ENCODE results near the gene CISH.

GRCh38 chr3:50567386-50568167, 44.0 kb downstream of the CISH start, which contains the start of gene C3orf18:
- TF ChIP-seq SMARCC2 (IDR thresholded peaks at IDR 0.05; ENCODE audit: low read depth) (no peak), EP300 (IDR thresholded peaks at IDR 0.05; ENCODE audit: low read length) (no peak), SRSF9 (IDR thresholded peaks at IDR 0.05; ENCODE audit: borderline replicate concordance, low read depth, low read length) (no peak), TBL1XR1 (IDR thresholded peaks at IDR 0.05; ENCODE audit: low read length in 2 of 2) (no peak), CREBBP (IDR thresholded peaks at IDR 0.05; ENCODE audit: low read depth, low read length) (no peak)
- TF ChIP-seq, protein P1, sequence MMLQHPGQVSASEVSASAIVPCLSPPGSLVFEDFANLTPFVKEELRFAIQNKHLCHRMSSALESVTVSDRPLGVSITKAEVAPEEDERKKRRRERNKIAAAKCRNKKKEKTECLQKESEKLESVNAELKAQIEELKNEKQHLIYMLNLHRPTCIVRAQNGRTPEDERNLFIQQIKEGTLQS (IDR thresholded peaks at IDR 0.05): no peak
- TF ChIP-seq, protein P1 (CRISPR knock-in tag; conservative IDR thresholded peaks at IDR 0.05): no peak
- TF ChIP-seq, protein P2, sequence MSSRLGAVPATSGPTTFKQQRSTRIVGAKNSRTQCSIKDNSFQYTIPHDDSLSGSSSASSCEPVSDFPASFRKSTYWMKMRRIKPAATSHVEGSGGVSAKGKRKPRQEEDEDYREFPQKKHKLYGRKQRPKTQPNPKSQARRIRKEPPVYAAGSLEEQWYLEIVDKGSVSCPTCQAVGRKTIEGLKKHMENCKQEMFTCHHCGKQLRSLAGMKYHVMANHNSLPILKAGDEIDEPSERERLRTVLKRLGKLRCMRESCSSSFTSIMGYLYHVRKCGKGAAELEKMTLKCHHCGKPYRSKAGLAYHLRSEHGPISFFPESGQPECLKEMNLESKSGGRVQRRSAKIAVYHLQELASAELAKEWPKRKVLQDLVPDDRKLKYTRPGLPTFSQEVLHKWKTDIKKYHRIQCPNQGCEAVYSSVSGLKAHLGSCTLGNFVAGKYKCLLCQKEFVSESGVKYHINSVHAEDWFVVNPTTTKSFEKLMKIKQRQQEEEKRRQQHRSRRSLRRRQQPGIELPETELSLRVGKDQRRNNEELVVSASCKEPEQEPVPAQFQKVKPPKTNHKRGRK (tag; IDR thresholded peaks at IDR 0.05): no peak
- TF ChIP-seq, protein P3, sequence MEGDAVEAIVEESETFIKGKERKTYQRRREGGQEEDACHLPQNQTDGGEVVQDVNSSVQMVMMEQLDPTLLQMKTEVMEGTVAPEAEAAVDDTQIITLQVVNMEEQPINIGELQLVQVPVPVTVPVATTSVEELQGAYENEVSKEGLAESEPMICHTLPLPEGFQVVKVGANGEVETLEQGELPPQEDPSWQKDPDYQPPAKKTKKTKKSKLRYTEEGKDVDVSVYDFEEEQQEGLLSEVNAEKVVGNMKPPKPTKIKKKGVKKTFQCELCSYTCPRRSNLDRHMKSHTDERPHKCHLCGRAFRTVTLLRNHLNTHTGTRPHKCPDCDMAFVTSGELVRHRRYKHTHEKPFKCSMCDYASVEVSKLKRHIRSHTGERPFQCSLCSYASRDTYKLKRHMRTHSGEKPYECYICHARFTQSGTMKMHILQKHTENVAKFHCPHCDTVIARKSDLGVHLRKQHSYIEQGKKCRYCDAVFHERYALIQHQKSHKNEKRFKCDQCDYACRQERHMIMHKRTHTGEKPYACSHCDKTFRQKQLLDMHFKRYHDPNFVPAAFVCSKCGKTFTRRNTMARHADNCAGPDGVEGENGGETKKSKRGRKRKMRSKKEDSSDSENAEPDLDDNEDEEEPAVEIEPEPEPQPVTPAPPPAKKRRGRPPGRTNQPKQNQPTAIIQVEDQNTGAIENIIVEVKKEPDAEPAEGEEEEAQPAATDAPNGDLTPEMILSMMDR (IDR thresholded peaks at IDR 0.05 in 2 of 3, conservative IDR thresholded peaks at IDR 0.05 in 1 of 3; ENCODE audit: insufficient read depth in 2 of 3, low read depth in 1 of 3, low read length in 3 of 3): no peak

All from K562 (cell line).